Cardiac muscle cell (in vitro differentiated cells and primary cell): Measurements from ENCODE around the gene OR51D1. TPM values are rescaled to one million over a fixed set of nuclear protein-coding genes. Genes with fewer than 3 reads are reported as not detected.

ENCODE experiments used
- DNase-seq, 2 donors: peaks; one replicate each; pipeline versions ENCODE4 v3.0.0 to v3.0.0-alpha.2; 2010 to 2017; ENCODE audit warnings: low read depth in 1 of 2, low spot score in 1 of 2
- H3K27ac ChIP-seq: fragments of 200-600 bp; sonication (generic); 2 replicates; pipeline ENCODE4 v1.5.1; 2016
- H3K27me3 ChIP-seq: fragments of 200-600 bp; sonication (generic); 2 replicates; pipeline ENCODE4 v1.6.0; 2016; ENCODE audit warnings: control low read depth
- H3K36me3 ChIP-seq: fragments of 200-600 bp; sonication (generic); 2 replicates; pipeline ENCODE4 v1.5.1; 2016; ENCODE audit warnings: control low read depth
- H3K4me1 ChIP-seq: fragments of 200-600 bp; sonication (generic); 2 replicates; pipeline ENCODE4 v1.8.1; 2017; ENCODE audit warnings: low read depth, mild to moderate bottlenecking, mixed run types
- H3K4me3 ChIP-seq: fragments of 200-600 bp; sonication (generic); 2 replicates; pipeline ENCODE4 v1.5.1; 2016; ENCODE audit warnings: mild to moderate bottlenecking
- H3K9me3 ChIP-seq: fragments of 200-600 bp; sonication (generic); 2 replicates; pipeline ENCODE4 v1.5.1; 2017; ENCODE audit warnings: low read depth, mild to moderate bottlenecking, control low read depth
- polyA plus RNA-seq: library from polyadenylated mRNA; unstranded; fragments of >200 nt; fragmentation: Nextera tagmentation; extraction: Ambion mirVana; gene quantifications from 2 replicates; pipeline ENCODE4 v1.2.1, GENCODE V29; 2016
- total RNA-seq: library from RNA; depleted of rRNA; stranded (reverse); fragments of >200 nt; gene quantifications from 2 replicates; pipeline ENCODE4 v1.2.3, GENCODE V29; 2016
- TF ChIP-seq, protein P1 (sequence below): IDR thresholded peaks from 2 replicates; pipeline ENCODE4 v1.5.1; 2012; ENCODE audit warnings: low read depth, mild to moderate bottlenecking, low read length

Gene OR51D1
- total and polyA plus RNA-seq, 2 experiments from 2014 or later, result not detected

DNA sequence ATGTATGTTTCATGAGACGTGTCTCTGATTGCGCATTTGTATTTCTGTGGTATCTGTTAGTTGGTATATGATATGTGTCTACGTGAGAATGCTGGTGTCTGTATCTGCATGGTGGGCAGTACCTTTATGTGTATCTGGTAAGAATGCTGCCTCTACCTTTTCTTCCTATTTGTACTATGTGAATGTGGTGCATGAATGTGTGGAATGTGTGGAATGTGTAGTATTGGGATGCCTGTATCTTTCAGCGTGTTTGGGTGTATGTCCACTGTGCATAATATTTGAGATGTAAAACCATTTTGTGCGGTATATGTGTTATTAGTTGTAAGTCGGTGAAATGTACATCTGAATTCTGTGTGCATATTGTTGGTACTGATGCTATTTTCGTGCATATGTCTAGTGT is 4.2 kb downstream of the OR51D1 start:
- Histone ChIP-seq H3K4me1 (no peaks in the 10 kb centered on the region), H3K9me3 (no peaks in the 10 kb centered on the region), H3K27ac (no peak overlapping the region), H3K36me3 (no peaks in the 10 kb centered on the region), H3K4me3 (no peak overlapping the region), H3K27me3 (peaks cover 5% of the 10 kb centered on the region)
- DNase-seq, result no peak
- TF ChIP-seq, protein P1, sequence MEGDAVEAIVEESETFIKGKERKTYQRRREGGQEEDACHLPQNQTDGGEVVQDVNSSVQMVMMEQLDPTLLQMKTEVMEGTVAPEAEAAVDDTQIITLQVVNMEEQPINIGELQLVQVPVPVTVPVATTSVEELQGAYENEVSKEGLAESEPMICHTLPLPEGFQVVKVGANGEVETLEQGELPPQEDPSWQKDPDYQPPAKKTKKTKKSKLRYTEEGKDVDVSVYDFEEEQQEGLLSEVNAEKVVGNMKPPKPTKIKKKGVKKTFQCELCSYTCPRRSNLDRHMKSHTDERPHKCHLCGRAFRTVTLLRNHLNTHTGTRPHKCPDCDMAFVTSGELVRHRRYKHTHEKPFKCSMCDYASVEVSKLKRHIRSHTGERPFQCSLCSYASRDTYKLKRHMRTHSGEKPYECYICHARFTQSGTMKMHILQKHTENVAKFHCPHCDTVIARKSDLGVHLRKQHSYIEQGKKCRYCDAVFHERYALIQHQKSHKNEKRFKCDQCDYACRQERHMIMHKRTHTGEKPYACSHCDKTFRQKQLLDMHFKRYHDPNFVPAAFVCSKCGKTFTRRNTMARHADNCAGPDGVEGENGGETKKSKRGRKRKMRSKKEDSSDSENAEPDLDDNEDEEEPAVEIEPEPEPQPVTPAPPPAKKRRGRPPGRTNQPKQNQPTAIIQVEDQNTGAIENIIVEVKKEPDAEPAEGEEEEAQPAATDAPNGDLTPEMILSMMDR, result no peak

- Histone ChIP-seq H3K36me3 (no peaks in the 10 kb centered on the region), H3K27me3 (peaks cover 5% of the 10 kb centered on the region), H3K4me1 (no peaks in the 10 kb centered on the region), H3K9me3 (no peaks in the 10 kb centered on the region), H3K27ac (no peak overlapping the region), H3K4me3 (no peak overlapping the region)
- TF ChIP-seq, protein P1, result no peak
- DNase-seq, result no peak
Observed at GRCh38 chr11:4642043-4642442, 4.8 kb downstream of the OR51D1 start.

DNA sequence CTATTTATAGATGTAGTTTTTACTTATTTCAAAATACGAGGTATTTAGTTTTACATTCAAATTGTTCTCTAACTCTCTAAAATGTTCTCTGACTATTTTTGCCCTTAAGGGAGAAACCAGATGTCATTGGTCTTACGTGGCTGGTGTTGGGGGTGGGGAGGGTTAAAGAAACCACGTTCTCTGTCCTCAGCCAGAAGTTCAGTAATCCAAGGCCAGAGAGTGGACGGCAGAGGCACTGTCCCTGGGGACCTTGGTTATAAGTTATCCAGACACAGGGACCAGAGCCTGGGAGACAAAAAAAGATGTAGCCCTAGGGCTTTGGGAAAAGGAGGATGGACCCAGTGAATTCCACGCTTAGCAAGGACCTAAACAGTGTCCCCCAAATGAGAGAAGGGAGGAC is 5.8 kb downstream of the OR51D1 start:
- Histone ChIP-seq H3K9me3 (no peaks in the 10 kb centered on the region), H3K27ac (no peak overlapping the region), H3K36me3 (no peaks in the 10 kb centered on the region), H3K4me3 (no peak overlapping the region), H3K4me1 (no peaks in the 10 kb centered on the region), H3K27me3 (no peaks in the 10 kb centered on the region)
- TF ChIP-seq, protein P1, result no peak
- no peak for DNase-seq

GRCh38 chr11:4643682-4644081 is 6.4 kb downstream of the OR51D1 start, which contains the start of gene OR51E1:
Gene OR51E1 (plus strand): TSS chr11:4643982. CDS start chr11:4652527, 8,545 bp downstream.
- Histone ChIP-seq H3K27ac (no peak within 1 kb of the TSS), H3K36me3 (no peaks in the 10 kb centered on the region), H3K9me3 (no peaks in the 10 kb centered on the region), H3K4me3 (no peak within 1 kb of the TSS), H3K4me1 (no peaks in the 10 kb centered on the region), H3K27me3 (no peaks in the 10 kb centered on the region)
- DNase-seq, result no peak
- TF ChIP-seq, protein P1, result no peak

DNA sequence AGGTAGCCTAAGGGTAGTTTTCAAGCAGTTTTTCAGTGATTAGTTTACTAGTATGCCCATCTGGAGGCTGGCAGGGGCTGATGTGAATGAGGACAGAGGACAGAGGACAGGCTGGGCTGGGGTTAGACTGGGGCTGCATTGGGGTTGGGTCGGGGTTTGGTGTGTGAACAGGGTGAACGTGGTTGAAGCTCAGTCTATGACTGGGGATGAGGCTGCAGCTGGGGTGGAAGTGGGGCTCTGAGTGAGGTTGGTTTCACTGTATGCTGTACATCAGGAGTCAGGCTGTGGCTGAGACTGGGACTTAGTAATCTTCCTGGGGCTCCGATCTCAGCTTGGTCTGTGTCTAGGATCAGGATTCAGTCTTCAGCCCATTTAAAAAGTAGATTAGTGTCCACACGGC is 7.0 kb downstream of the OR51D1 start:
- Histone ChIP-seq H3K4me3 (no peak overlapping the region), H3K27me3 (no peaks in the 10 kb centered on the region), H3K9me3 (no peaks in the 10 kb centered on the region), H3K36me3 (no peaks in the 10 kb centered on the region), H3K27ac (no peak overlapping the region), H3K4me1 (no peaks in the 10 kb centered on the region)
- TF ChIP-seq, protein P1, result no peak
- no peak for DNase-seq

DNA sequence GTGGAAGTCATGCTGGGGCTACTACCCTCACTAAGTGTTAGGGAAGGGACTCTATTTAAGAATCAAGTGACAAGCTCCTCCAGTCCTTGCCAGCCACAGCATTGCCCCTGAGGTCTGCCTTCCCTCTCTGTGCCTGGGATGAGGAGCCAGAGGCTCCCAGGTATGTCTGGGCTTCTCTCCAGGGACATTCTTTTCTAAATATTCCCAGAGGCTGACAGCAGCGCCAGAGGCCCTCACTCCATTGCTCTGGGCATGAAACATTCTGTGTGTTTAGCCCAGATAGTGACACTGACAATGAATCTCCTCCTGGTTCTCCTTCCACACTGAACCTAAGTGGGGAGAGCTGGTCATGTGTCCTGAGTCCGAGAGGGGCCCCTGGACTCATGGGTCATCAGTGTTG is 8.7 kb downstream of the OR51D1 start:
- Histone ChIP-seq H3K4me3 (no peak overlapping the region), H3K9me3 (no peaks in the 10 kb centered on the region), H3K36me3 (no peaks in the 10 kb centered on the region), H3K27ac (no peak overlapping the region), H3K4me1 (no peaks in the 10 kb centered on the region), H3K27me3 (no peaks in the 10 kb centered on the region)
- DNase-seq, result no peak
- TF ChIP-seq, protein P1, result no peak
